ENCODE data around the gene COX8C. TPM values are rescaled to one million over a fixed set of nuclear protein-coding genes. Genes with fewer than 3 reads are reported as not detected.

Gene COX8C
- polyA plus RNA-seq, 1 donor from 2014 or later: not detected

DNA sequence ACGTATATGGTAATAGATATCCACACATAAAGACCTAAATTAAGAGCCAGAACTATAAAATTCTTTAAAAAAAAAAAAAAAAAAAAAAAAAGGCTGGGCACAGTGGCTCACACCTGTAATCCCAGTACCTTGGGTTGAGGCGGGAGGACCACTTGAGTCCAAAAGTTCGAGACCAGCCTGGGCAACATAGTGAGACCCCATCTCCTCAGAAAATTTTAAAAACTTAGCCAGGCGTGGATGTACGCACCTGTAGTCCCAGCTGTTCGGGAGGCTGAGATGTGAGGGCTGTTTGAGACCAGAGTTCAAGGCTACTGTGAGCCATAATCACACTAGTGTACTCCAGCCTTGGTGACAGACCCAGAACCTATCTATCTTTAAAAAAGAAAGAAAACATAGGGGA lies 18.4 kb upstream of the COX8C start:
- Histone ChIP-seq H3K9me3 (ENCODE audit: low read length) (no peaks in the 10 kb centered on the region), H3K9ac (ENCODE audit: low read length) (no peak overlapping the region), H3K27ac (ENCODE audit: low read length) (no peak overlapping the region), H3K9me2 (ENCODE audit: insufficient read depth, low read length) (no peaks in the 10 kb centered on the region), H3K36me3 (ENCODE audit: insufficient read depth, low read length) (no peaks in the 10 kb centered on the region), H3K4me2 (ENCODE audit: low read length) (no peak overlapping the region), H3K4me3 (ENCODE audit: low read length) (no peak overlapping the region), H2AFZ (ENCODE audit: low read depth, low read length) (no peak overlapping the region), H3K79me2 (replicated peaks; ENCODE audit: insufficient read depth, low read length) (peaks cover 71% of the 10 kb centered on the region), H4K20me1 (ENCODE audit: insufficient read depth) (no peaks in the 10 kb centered on the region), H3K27me3 (ENCODE audit: insufficient read depth, low read depth, low read length) (no peaks in the 10 kb centered on the region), H3F3A (ENCODE audit: insufficient read depth, low read length, poor library complexity, severe bottlenecking) (no peaks in the 10 kb centered on the region)
- TF ChIP-seq EZH2 (IDR thresholded peaks at IDR 0.05; ENCODE audit: borderline replicate concordance, insufficient read depth, low read length, poor library complexity, severe bottlenecking): no peak
- no peak for TF ChIP-seq EP300 (conservative IDR thresholded peaks at IDR 0.05; ENCODE audit: poor library complexity, severe bottlenecking)
- TF ChIP-seq, protein P1, sequence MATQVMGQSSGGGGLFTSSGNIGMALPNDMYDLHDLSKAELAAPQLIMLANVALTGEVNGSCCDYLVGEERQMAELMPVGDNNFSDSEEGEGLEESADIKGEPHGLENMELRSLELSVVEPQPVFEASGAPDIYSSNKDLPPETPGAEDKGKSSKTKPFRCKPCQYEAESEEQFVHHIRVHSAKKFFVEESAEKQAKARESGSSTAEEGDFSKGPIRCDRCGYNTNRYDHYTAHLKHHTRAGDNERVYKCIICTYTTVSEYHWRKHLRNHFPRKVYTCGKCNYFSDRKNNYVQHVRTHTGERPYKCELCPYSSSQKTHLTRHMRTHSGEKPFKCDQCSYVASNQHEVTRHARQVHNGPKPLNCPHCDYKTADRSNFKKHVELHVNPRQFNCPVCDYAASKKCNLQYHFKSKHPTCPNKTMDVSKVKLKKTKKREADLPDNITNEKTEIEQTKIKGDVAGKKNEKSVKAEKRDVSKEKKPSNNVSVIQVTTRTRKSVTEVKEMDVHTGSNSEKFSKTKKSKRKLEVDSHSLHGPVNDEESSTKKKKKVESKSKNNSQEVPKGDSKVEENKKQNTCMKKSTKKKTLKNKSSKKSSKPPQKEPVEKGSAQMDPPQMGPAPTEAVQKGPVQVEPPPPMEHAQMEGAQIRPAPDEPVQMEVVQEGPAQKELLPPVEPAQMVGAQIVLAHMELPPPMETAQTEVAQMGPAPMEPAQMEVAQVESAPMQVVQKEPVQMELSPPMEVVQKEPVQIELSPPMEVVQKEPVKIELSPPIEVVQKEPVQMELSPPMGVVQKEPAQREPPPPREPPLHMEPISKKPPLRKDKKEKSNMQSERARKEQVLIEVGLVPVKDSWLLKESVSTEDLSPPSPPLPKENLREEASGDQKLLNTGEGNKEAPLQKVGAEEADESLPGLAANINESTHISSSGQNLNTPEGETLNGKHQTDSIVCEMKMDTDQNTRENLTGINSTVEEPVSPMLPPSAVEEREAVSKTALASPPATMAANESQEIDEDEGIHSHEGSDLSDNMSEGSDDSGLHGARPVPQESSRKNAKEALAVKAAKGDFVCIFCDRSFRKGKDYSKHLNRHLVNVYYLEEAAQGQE (IDR thresholded peaks at IDR 0.05; ENCODE audit: borderline replicate concordance): no peak
- no peak for TF ChIP-seq RAD21 (conservative IDR thresholded peaks at IDR 0.05)
- TF ChIP-seq MXI1 (conservative IDR thresholded peaks at IDR 0.05; ENCODE audit: poor library complexity, severe bottlenecking): no peak
- TF ChIP-seq, protein P2, sequence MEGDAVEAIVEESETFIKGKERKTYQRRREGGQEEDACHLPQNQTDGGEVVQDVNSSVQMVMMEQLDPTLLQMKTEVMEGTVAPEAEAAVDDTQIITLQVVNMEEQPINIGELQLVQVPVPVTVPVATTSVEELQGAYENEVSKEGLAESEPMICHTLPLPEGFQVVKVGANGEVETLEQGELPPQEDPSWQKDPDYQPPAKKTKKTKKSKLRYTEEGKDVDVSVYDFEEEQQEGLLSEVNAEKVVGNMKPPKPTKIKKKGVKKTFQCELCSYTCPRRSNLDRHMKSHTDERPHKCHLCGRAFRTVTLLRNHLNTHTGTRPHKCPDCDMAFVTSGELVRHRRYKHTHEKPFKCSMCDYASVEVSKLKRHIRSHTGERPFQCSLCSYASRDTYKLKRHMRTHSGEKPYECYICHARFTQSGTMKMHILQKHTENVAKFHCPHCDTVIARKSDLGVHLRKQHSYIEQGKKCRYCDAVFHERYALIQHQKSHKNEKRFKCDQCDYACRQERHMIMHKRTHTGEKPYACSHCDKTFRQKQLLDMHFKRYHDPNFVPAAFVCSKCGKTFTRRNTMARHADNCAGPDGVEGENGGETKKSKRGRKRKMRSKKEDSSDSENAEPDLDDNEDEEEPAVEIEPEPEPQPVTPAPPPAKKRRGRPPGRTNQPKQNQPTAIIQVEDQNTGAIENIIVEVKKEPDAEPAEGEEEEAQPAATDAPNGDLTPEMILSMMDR (IDR thresholded peaks at IDR 0.05; ENCODE audit: poor library complexity, severe bottlenecking): no peak
- no peak for TF ChIP-seq SMC3 (conservative IDR thresholded peaks at IDR 0.05; ENCODE audit: poor library complexity)
- TF ChIP-seq TAF1 (IDR thresholded peaks at IDR 0.05; ENCODE audit: low read depth): no peak
- TF ChIP-seq POLR2AphosphoS5 (IDR thresholded peaks at IDR 0.05): no peak

DNA sequence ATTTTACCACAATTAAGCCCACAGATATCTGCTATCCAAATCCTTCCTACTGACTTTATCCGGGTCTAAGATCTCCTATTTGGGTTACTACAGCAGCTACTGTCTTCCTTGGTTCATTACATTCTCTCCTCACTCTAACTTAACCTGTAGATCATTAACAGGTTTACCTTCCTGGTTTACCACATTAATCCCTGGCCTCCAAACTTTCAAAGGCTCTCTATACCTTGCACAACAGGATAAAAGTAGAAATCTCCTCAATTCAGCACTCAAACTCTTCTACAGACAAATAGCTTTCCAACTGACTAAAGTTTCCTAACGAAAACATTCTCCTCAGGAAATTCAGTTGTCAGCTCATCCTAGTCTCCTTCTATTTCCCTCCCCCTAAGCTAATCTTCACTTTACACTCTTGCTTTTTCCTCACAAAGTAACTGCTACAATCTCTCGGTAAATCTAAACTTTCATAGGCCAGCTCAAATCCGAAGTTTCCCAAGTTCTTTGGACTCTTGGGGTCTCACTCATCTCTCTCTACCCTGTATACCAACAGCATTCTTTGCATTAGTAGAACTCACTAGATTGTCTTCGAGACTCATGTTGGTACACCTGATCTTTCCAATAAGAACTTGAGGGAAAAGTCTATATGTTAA lies 16.9 kb upstream of the COX8C start:
- no peaks in the 10 kb centered on the region for H4K20me1 ChIP-seq (ENCODE audit: insufficient read depth)

More for the DNA sequence above, 16.9 kb upstream of the COX8C start:
- Histone ChIP-seq H3K27me3 (ENCODE audit: insufficient read depth, low read depth, low read length) (no peaks in the 10 kb centered on the region), H3K79me2 (replicated peaks; ENCODE audit: insufficient read depth, low read length) (peaks cover 65% of the 10 kb centered on the region), H3K36me3 (ENCODE audit: insufficient read depth, low read length) (no peaks in the 10 kb centered on the region), H3F3A (ENCODE audit: insufficient read depth, low read length, poor library complexity, severe bottlenecking) (no peaks in the 10 kb centered on the region), H3K9me2 (ENCODE audit: insufficient read depth, low read length) (no peaks in the 10 kb centered on the region), H3K4me2 (ENCODE audit: low read length) (no peak overlapping the region), H3K9me3 (ENCODE audit: low read length) (no peaks in the 10 kb centered on the region), H2AFZ (ENCODE audit: low read depth, low read length) (no peak overlapping the region), H3K9ac (ENCODE audit: low read length) (no peak overlapping the region), H3K4me3 (ENCODE audit: low read length) (peak overlapping the region; percentile 87), H3K27ac (ENCODE audit: low read length) (no peak overlapping the region)
- TF ChIP-seq RAD21 (conservative IDR thresholded peaks at IDR 0.05): no peak
- TF ChIP-seq, protein P1 (IDR thresholded peaks at IDR 0.05; ENCODE audit: borderline replicate concordance): no peak
- TF ChIP-seq POLR2AphosphoS5 (IDR thresholded peaks at IDR 0.05): no peak
- TF ChIP-seq, protein P2 (IDR thresholded peaks at IDR 0.05; ENCODE audit: poor library complexity, severe bottlenecking): no peak
- TF ChIP-seq EP300 (conservative IDR thresholded peaks at IDR 0.05; ENCODE audit: poor library complexity, severe bottlenecking): no peak
- TF ChIP-seq EZH2 (IDR thresholded peaks at IDR 0.05; ENCODE audit: borderline replicate concordance, insufficient read depth, low read length, poor library complexity, severe bottlenecking): no peak
- TF ChIP-seq TAF1 (IDR thresholded peaks at IDR 0.05; ENCODE audit: low read depth): no peak
- TF ChIP-seq MXI1 (conservative IDR thresholded peaks at IDR 0.05; ENCODE audit: poor library complexity, severe bottlenecking): no peak
- no peak for TF ChIP-seq SMC3 (conservative IDR thresholded peaks at IDR 0.05; ENCODE audit: poor library complexity)
